Lower lobe of right lung (tissue), 2 donors: ENCODE measurements around the gene PRKN. TPM values are rescaled to one million over a fixed set of nuclear protein-coding genes. Genes with fewer than 3 reads are reported as not detected.

ENCODE experiments used
- ATAC-seq, 2 donors: fragments of 200-7000 bp; cut with Tn5 transposase; one replicate each; pipeline ENCODE4 v1.9.1; 2020 to 2022; ENCODE audit warnings: mild to moderate bottlenecking in 2 of 2, moderate library complexity in 2 of 2
- DNase-seq: peaks from one replicate; pipeline ENCODE4 v3.0.0-alpha.2; 2020
- H3K27ac ChIP-seq: fragments of 200-600 bp; one replicate; pipeline ENCODE4 v1.8.0; 2022
- H3K27me3 ChIP-seq: fragments of 200-600 bp; one replicate; pipeline ENCODE4 v1.8.0; 2022; ENCODE audit warnings: low read depth
- H3K36me3 ChIP-seq: fragments of 200-600 bp; one replicate; pipeline ENCODE4 v1.8.0; 2022; ENCODE audit warnings: mild to moderate bottlenecking
- H3K4me1 ChIP-seq: fragments of 200-600 bp; one replicate; pipeline ENCODE4 v1.8.0; 2022
- H3K4me3 ChIP-seq: fragments of 200-600 bp; one replicate; pipeline ENCODE4 v1.8.0; 2022; ENCODE audit warnings: mild to moderate bottlenecking
- H3K9me3 ChIP-seq: fragments of 200-600 bp; one replicate; pipeline ENCODE4 v1.8.0; 2022
- CTCF ChIP-seq: fragments of 200-600 bp; IDR thresholded peaks from one replicate; pipeline ENCODE4 v1.8.0; 2022; ENCODE audit warnings: antibody characterized with exemption, mild to moderate bottlenecking
- intact Hi-C: fragments of 100-400 bp; cut with DNase I; formaldehyde crosslinking; loops from one replicate; pipeline ENCODE4 v1.11.0; 2022
- total RNA-seq: library from RNA; stranded (reverse); fragmentation: NEBNext Ultra II Directional; extraction: Animal tissue kit (Norgen Biotek cat#: 25700); gene quantifications from one replicate; pipeline ENCODE4 v1.2.1, GENCODE V29; 2021
- donor health status: DM: no; HTN: yes; CAD: no; lungs with severe emphysema.

Gene PRKN
- total RNA-seq, 1 donor from 2014 or later, result 6.1 TPM

- no peak for DNase-seq
- no peaks in the 10 kb centered on the region for H3K27me3 ChIP-seq
- no peaks in the 10 kb centered on the region for H3K36me3 ChIP-seq
- no peak for ATAC-seq
- no peak overlapping the region for H3K27ac ChIP-seq
- intact Hi-C loops, result no loop called here
- H3K9me3 ChIP-seq, result no peaks in the 10 kb centered on the region
- H3K4me3 ChIP-seq, result no peak overlapping the region
- TF ChIP-seq CTCF, result no peak
- H3K4me1 ChIP-seq, result no peaks in the 10 kb centered on the region
Measured at GRCh38 chr6:162195441-162195840, 532.1 kb downstream of the PRKN start.

- no peak for TF ChIP-seq CTCF
- no peaks in the 10 kb centered on the region for H3K4me1 ChIP-seq
- ATAC-seq (no peak), DNase-seq (no peak)
- intact Hi-C loops, result no loop called here
- no peak overlapping the region for H3K4me3 ChIP-seq
- H3K27me3 ChIP-seq, result no peaks in the 10 kb centered on the region
- H3K27ac ChIP-seq, result no peak overlapping the region
- H3K36me3 ChIP-seq, result no peaks in the 10 kb centered on the region
- H3K9me3 ChIP-seq, result no peaks in the 10 kb centered on the region
Measured at GRCh38 chr6:162190981-162191380, 536.6 kb downstream of the PRKN start.

GRCh38 chr6:162187168-162187935 is 540.2 kb downstream of the PRKN start:
- Histone ChIP-seq H3K27me3 (no peaks in the 10 kb centered on the region), H3K4me1 (peaks cover 4% of the 10 kb centered on the region), H3K36me3 (no peaks in the 10 kb centered on the region), H3K27ac (no peak overlapping the region), H3K9me3 (no peaks in the 10 kb centered on the region), H3K4me3 (no peak overlapping the region)
- no peak for TF ChIP-seq CTCF
- intact Hi-C loops, result no loop called here
- no peak for ATAC-seq
- no peak for DNase-seq

GRCh38 chr6:162184465-162184864 is 543.1 kb downstream of the PRKN start:
- ATAC-seq, result peak in 1 of 2 donors; percentile 44

GRCh38 chr6:162181741-162182401 is 545.7 kb downstream of the PRKN start:
- Histone ChIP-seq H3K27ac (no peak overlapping the region), H3K27me3 (no peaks in the 10 kb centered on the region), H3K9me3 (no peaks in the 10 kb centered on the region), H3K36me3 (no peaks in the 10 kb centered on the region), H3K4me3 (no peak overlapping the region), H3K4me1 (peaks cover 15% of the 10 kb centered on the region)
- ATAC-seq (peak; percentile 45 to 54), DNase-seq (no peak)
- intact Hi-C loops, result no loop called here
- TF ChIP-seq CTCF, result no peak

More at GRCh38 chr6:162184465-162184864, 543.1 kb downstream of the PRKN start:
- no peak for TF ChIP-seq CTCF
- Histone ChIP-seq H3K9me3 (no peaks in the 10 kb centered on the region), H3K4me1 (peaks cover 15% of the 10 kb centered on the region), H3K4me3 (no peak overlapping the region), H3K27ac (no peak overlapping the region), H3K36me3 (no peaks in the 10 kb centered on the region), H3K27me3 (no peaks in the 10 kb centered on the region)
- intact Hi-C loops, result no loop called here
- no peak for DNase-seq
